ENCODE results near the gene CCNY.

CCNY gene

DNA sequence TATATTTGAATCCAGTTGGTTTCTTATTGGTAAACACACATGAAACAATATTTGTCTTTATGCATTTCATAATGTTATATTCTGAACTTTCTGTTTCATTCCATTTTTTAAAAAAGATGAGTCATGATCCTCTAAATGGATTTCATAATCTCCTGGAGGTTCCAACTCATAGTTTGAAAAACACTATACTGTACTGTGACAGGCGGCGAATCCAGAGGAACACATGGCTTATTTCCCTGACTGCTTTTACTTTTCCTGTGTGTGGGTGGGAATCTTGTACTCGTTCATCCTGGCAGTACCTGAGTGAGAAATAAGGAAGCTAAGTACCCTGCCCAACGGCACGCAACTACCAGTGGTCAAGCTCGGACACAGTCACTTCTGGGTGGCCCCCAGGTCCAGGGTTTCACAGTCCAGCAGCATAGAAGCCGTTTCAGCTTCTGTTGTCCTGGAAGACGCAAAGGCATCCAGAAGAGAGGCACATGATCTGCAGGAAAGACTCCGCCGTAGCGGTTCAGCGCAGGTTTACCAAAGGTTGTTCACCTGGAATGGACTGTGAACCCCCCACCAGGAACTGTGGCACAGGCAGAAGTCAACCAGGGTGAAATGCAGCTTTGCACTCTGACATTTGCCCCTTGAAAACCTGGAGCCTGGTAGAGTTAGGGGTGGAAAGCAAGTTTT is 117.7 kb downstream of the CCNY start:
- DNase-seq (ENCODE audit: low read depth): no peak

DNA sequence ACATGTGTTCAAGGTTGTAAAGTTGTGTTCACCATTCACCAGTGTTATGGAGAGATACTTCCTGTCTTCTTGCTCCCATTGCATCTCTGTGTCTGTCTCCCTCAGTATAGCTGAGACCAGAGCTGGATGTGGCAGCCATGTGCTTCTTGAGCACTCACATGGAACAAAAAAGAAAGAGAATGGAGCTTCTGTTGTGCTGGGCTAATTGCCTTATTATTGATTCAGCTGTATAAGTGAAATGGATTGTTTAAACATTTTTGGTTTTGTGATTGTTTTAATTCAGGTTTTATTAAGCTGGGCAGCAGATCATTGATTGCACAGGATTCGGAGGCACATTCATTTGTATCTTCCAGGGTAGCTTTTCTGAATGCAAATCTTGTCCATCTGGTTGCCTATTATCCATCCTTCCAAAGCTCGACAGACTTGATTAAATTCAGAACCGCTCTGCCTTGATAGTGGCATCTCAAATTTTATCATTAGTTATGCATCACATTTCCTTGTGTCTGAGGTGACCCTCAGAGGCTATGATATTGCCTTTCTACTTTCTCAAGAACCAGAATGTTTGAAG is 119.9 kb downstream of the CCNY start:
- DNase-seq (ENCODE audit: low read depth): no peak

GRCh38 chr10:35456784-35457183 is 120.5 kb downstream of the CCNY start:
- DNase-seq (ENCODE audit: low read depth): no peak

GRCh38 chr10:35458500-35459448 is 122.5 kb downstream of the CCNY start:
- no peak for DNase-seq (ENCODE audit: low read depth)

- no peak for DNase-seq (ENCODE audit: low read depth)
Observed at GRCh38 chr10:35459449-35459847, 123.1 kb downstream of the CCNY start.

DNA sequence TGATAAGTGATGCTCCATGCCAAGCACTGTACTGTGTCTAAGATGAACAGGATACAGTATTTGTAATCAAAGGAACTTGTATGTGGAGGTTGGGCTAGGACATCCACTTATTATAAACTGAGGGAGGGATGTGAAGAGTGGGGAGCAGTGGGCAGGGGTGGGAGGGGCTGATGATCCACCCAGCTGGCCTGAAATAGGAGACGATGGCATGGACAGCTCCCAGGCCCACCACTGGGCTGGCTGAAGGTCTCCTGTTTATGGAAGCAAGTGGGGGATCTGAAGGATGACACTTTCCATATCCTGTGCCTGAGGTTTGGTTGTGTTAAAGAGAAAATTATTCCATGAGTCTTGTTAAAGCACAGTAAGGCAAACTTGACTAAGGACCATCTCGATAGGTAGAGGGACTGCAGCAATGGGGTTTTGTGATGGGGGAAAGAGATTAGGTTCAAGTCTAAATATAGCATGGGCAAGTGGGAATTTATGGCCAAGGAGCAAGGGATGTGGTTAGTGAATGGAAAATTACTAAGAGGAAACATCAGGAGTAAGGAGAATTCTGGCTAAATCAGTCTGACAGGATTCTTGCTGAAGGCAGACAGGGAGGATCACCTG is 124.6 kb downstream of the CCNY start:
- DNase-seq (ENCODE audit: low read depth): no peak

DNA sequence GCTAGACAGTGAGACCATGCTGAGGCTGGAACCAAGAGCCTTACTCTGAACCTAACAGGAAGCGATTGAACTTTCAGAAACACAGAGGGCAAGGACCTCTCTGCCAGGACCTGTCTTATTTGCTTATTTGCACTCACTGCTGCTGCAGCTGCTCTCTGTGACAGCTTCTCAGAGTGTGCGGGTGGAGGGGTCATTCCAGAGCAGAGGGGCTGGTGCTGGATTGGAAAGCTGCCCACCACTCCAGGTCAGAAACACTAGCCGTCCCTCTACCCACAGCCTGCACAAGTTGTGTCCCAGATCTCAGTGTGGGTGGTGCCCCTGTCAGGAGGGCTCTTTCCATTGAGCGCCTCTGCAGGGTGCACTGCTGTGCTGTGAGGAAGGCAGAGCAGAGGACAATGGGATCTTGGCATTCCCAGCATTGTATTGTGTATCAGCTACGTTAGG is 126.2 kb downstream of the CCNY start:
- DNase-seq (ENCODE audit: low read depth): no peak

- no peak for DNase-seq (ENCODE audit: low read depth)
Observed at GRCh38 chr10:35463105-35463867, 127.0 kb downstream of the CCNY start.

DNA sequence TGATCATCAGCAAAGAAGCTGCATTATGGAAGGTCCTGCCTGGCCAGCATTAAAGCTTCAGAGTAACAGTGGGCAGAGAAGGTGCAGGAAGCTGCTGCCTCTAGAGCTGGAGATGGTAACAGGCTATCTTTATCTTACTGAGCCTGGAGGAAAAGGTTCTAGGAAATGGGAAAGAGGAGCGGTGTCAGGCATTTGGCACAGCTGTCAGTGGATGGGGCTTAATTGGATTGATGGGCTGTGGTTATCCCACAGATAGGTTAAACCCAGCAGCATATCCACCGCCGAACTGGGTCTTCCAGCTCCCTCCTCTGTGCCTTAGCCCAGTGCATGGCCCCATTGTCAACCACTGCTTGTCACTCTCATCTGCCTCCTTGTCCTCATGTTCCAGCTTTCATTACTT is 127.6 kb downstream of the CCNY start:
- no peak for DNase-seq (ENCODE audit: low read depth)

GRCh38 chr10:35464825-35465456 is 128.6 kb downstream of the CCNY start:
- no peak for DNase-seq (ENCODE audit: low read depth)

- no peak for DNase-seq (ENCODE audit: low read depth)
Observed at GRCh38 chr10:35465673-35466072, 129.4 kb downstream of the CCNY start.

GRCh38 chr10:35466170-35466569 is 129.9 kb downstream of the CCNY start:
- DNase-seq (ENCODE audit: low read depth): no peak

DNA sequence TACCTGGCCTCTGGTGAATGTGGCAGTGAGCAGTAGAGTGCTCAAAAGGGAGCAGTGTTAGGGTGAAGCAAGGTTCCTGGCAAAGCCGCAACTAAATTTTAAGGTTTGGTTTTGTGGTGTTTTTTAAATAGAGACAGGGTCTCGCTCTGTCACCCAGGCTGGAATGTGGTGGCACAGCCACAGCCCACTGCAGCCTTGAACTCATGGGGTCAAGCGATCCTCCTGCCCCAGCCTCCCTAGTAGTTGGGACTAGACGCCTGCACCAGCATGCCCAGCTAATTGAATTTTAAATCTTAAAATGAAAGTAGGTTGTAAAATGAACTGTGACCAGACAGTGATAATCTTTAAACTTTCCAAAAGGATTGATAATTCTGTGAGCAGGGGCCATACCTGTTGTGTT is 130.4 kb downstream of the CCNY start:
- DNase-seq (ENCODE audit: low read depth): no peak

- DNase-seq (ENCODE audit: low read depth): no peak
Observed at GRCh38 chr10:35467186-35467585, 130.9 kb downstream of the CCNY start.

- no peak for DNase-seq (ENCODE audit: low read depth)
Observed at GRCh38 chr10:35470248-35470924, 134.1 kb downstream of the CCNY start.

DNA sequence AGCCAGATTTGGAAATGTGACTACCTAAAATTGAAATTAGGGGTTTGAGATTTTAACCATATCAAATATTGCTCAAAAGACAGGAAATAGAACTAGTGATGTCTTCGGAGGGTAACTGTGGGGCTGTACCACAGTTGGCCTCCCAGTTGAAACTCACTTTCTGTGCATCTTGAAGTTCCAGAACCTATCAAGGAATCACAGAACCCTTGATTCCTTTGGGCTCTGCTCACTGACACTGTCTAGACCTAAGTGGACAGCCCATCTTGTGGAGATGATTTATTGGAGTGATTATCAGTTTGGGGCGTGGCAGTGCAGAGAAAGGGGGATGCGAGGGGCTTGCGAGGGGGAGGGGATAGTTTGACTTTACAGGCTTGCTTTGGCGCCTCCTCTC is 134.6 kb downstream of the CCNY start:
- no peak for DNase-seq (ENCODE audit: low read depth)

DNA sequence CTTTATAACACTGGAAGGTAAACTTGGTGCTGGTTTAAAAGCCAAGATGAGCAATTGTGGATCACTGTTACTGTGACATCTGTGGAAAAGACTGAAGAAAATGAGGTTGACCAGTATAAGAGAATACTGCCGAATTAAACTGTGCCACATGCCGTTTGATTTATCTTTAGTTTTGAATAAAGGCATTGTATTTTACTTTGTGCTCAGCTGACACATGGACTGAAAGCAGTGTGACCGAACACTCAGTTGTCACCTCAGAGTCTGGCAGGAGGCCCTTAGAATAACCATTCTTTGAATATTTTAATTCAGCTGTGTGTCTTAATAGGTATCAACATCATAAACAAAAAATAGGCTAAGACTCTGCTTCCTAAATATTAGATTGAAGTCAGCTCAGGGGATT is 135.1 kb downstream of the CCNY start:
- no peak for DNase-seq (ENCODE audit: low read depth)

- no peak for DNase-seq (ENCODE audit: low read depth)
Observed at GRCh38 chr10:35480142-35480541, 143.8 kb downstream of the CCNY start.

- DNase-seq (ENCODE audit: low read depth): no peak
Observed at GRCh38 chr10:35481413-35481812, 145.1 kb downstream of the CCNY start.

DNA sequence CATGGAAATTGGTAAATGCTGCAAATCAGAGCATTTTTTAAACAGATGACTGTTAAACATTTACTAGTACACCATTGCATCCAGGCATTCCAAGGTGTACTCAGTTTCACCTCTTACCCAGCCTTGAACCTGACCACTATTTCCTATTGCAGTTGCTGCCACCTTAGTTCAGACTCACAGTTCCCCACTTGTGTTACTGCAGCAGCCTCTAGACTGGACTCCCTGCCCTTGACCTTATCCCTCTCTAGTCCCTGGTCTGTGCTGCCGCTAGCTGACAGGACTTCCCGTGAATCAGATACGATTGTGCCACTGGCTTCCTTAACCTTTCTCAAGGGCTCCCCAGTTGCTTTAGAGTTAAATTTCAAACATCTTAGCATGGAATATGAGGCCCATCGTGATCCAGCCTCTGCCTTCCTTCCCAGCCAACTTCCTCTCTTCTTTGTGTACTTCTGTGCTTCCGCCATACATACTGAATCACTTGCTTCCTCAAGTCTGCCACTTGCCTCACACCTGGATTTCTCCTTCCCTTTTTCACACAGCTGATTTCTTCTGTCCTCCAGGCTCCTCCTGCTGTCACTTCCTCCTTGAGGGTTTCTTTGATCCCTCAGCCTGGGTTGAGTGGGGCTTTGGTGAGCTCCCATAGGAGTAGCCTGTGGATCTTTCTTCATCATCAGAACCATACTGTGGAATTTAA is 150.1 kb downstream of the CCNY start:
- no peak for DNase-seq (ENCODE audit: low read depth)
